HCT116 (cell line): Measurements from ENCODE around the gene COL10A1. TPM values are rescaled to one million over a fixed set of nuclear protein-coding genes. Genes with fewer than 3 reads are reported as not detected.

Experiments used
- ATAC-seq: fragments of 200-7000 bp; cut with Tn5 transposase; 2 replicates; pipeline ENCODE4 v1.9.1; 2020; ENCODE audit warnings: mild to moderate bottlenecking, moderate library complexity
- BruUV-seq: library from RNA; stranded (reverse); fragments of 400-500 nt; replicated peaks from 2 replicates; lab custom pipeline; 2021; lab: Mats Ljungman, UMichigan
- CTCF ChIA-PET: fragments of 300-600 bp; sonication (Branson Sonifier 250); formaldehyde crosslinking; loops from one replicate; lab custom pipeline; 2021; ENCODE audit warnings: antibody characterized with exemption; lab: Charles Lee
- POLR2A ChIA-PET: fragments of 300-600, 350-600 bp; sonication (Branson Sonifier 250); formaldehyde crosslinking; loops from one replicate; lab custom pipeline; 2021; ENCODE audit warnings: antibody characterized with exemption; lab: Charles Lee
- RAD21 ChIA-PET, 2 experiments: fragments of 300-600 bp; sonication (Branson Sonifier 250); formaldehyde crosslinking; loops; one replicate each; lab custom pipeline; 2023; ENCODE audit warnings: low total read pairs in 2 of 2; ENCODE audit not compliant: uncharacterized antibody in 2 of 2, unreplicated experiment in 2 of 2, low non-redundant PET in 1 of 2; lab: Charles Lee
- DNase-seq: peaks from one replicate; pipeline ENCODE4 v3.0.0-alpha.2; 2010; ENCODE audit warnings: low read depth, low spot score
- H2AFZ ChIP-seq: fragments of 200-600 bp; shearing (Covaris generic), sonication (generic); 2 replicates; pipeline ENCODE4 v1.6.1; 2017; ENCODE audit warnings: low read depth, mixed run types, mixed read lengths, antibody characterized with exemption, low read length; ENCODE audit not compliant: poor library complexity, severe bottlenecking
- H3K27ac ChIP-seq: 2 replicates; pipeline ENCODE4 v1.5.1; 2012; ENCODE audit warnings: low read depth, low read length
- H3K27me3 ChIP-seq: fragments of 200-600 bp; sonication (generic); 2 replicates; pipeline ENCODE4 v1.6.1; 2016; ENCODE audit warnings: mixed run types, low read length, mixed read lengths; ENCODE audit not compliant: insufficient read depth
- H3K36me3 ChIP-seq, 2 experiments: fragments of 200-500 bp in 1 of 2; fragments of 200-600 bp in 1 of 2; sonication (Bioruptor generic) in 1 of 2; sonication (generic) in 1 of 2; 2 replicates each; pipeline versions ENCODE4 v1.5.1 to v1.6.1; 2014 to 2016; ENCODE audit warnings: low read length in 2 of 2, inconsistent platforms in 1 of 2, mixed read lengths in 1 of 2, mixed run types in 1 of 2; ENCODE audit not compliant: insufficient read depth in 2 of 2, control insufficient read depth in 1 of 2
- H3K4me1 ChIP-seq, 2 experiments: fragments of 200-600 bp in 1 of 2; sonication (generic) in 1 of 2; 2 replicates each; pipeline versions ENCODE4 v1.5.1 to v1.6.1; 2012 to 2017; ENCODE audit warnings: low read length in 2 of 2, inconsistent platforms in 1 of 2, mild to moderate bottlenecking in 1 of 2, mixed read lengths in 1 of 2, mixed run types in 1 of 2, moderate library complexity in 1 of 2; ENCODE audit not compliant: insufficient read depth in 2 of 2, control insufficient read depth in 1 of 2
- H3K4me2 ChIP-seq: fragments of 200-600 bp; sonication (generic); 2 replicates; pipeline ENCODE4 v1.6.1; 2017; ENCODE audit warnings: mixed run types, low read length, mixed read lengths
- H3K4me3 ChIP-seq, 2 experiments: fragments of 200-600 bp in 1 of 2; sonication (generic) in 1 of 2; replicated peaks in 1 of 2; 2 replicates each; pipeline ENCODE4 v1.5.1; 2011 to 2016; ENCODE audit warnings: low read length in 2 of 2, control low read depth in 1 of 2, low read depth in 1 of 2, mild to moderate bottlenecking in 1 of 2, mixed read lengths in 1 of 2, mixed run types in 1 of 2
- H3K79me2 ChIP-seq: fragments of 200-600 bp; sonication (generic); 2 replicates; pipeline ENCODE4 v1.6.1; 2017; ENCODE audit warnings: mild to moderate bottlenecking, mixed run types, low read length, moderate library complexity, mixed read lengths; ENCODE audit not compliant: insufficient read depth
- H3K9ac ChIP-seq: fragments of 200-600 bp; sonication (generic); 2 replicates; pipeline ENCODE4 v1.6.1; 2016; ENCODE audit warnings: low read length, mixed read lengths
- H3K9me2 ChIP-seq: fragments of 200-600 bp; sonication (generic), shearing (Covaris generic); 2 replicates; pipeline ENCODE4 v1.6.1; 2017; ENCODE audit warnings: mixed run types, mild to moderate bottlenecking, moderate library complexity; ENCODE audit not compliant: insufficient read depth
- H3K9me3 ChIP-seq, 2 experiments: fragments of 200-500 bp in 1 of 2; fragments of 200-600 bp in 1 of 2; sonication (Bioruptor generic) in 1 of 2; sonication (generic) in 1 of 2; 2 replicates each; pipeline ENCODE4 v1.6.1; 2014 to 2017; ENCODE audit warnings: low read length in 2 of 2, mixed read lengths in 2 of 2, inconsistent platforms in 1 of 2, low read depth in 1 of 2, mild to moderate bottlenecking in 1 of 2, mixed run types in 1 of 2, moderate library complexity in 1 of 2; ENCODE audit not compliant: control insufficient read depth in 1 of 2, insufficient read depth in 1 of 2
- H4K20me1 ChIP-seq: fragments of 200-600 bp; sonication (generic), shearing (Covaris generic); 2 replicates; pipeline ENCODE4 v1.6.1; 2017; ENCODE audit warnings: mixed run types, mild to moderate bottlenecking, moderate library complexity; ENCODE audit not compliant: insufficient read depth
- CBX3 ChIP-seq: IDR thresholded peaks from 2 replicates; pipeline ENCODE4 v1.6.1; 2012; ENCODE audit warnings: low read depth
- CEBPB ChIP-seq: IDR thresholded peaks from 2 replicates; pipeline ENCODE4 v1.6.1; 2012; ENCODE audit warnings: low read depth
- CTCF ChIP-seq, 3 experiments: fragments of 200-600 bp in 1 of 3; sonication (generic) in 1 of 3; IDR thresholded peaks in 2 of 3; conservative IDR thresholded peaks in 1 of 3; 2 replicates each; pipeline ENCODE4 v1.5.1; 2012 to 2017; ENCODE audit warnings: low read depth in 2 of 3, low read length in 2 of 3, antibody characterized with exemption in 1 of 3, borderline replicate concordance in 1 of 3, control low read depth in 1 of 3, mild to moderate bottlenecking in 1 of 3, mixed read lengths in 1 of 3, mixed run types in 1 of 3, moderate library complexity in 1 of 3; ENCODE audit not compliant: insufficient read depth in 1 of 3
- EGR1 ChIP-seq: IDR thresholded peaks from 2 replicates; pipeline ENCODE4 v1.6.1; 2012; ENCODE audit warnings: low read depth
- EZH2phosphoT487 ChIP-seq: fragments of 200-600 bp; IDR thresholded peaks from 2 replicates; pipeline ENCODE4 v1.6.1; 2018; ENCODE audit warnings: antibody characterized with exemption, borderline replicate concordance
- FOSL1 ChIP-seq: IDR thresholded peaks from 2 replicates; pipeline ENCODE4 v1.6.1; 2012; ENCODE audit warnings: low read depth
- JUND ChIP-seq: IDR thresholded peaks from 2 replicates; pipeline ENCODE4 v1.6.1; 2012
- MAX ChIP-seq: IDR thresholded peaks from 2 replicates; pipeline ENCODE4 v1.6.1; 2012
- POLR2AphosphoS5 ChIP-seq: IDR thresholded peaks from 2 replicates; pipeline ENCODE4 v1.6.1; 2011; ENCODE audit warnings: mild to moderate bottlenecking, low read depth, low read length, moderate library complexity
- RAD21 ChIP-seq: IDR thresholded peaks from 2 replicates; pipeline ENCODE4 v1.6.1; 2012; ENCODE audit warnings: low read depth, mild to moderate bottlenecking
- REST ChIP-seq: IDR thresholded peaks from 2 replicates; pipeline ENCODE4 v1.6.1; 2012; ENCODE audit warnings: low read depth
- SP1 ChIP-seq: IDR thresholded peaks from 2 replicates; pipeline ENCODE4 v1.6.1; 2012; ENCODE audit warnings: low read depth
- SRF ChIP-seq: IDR thresholded peaks from 2 replicates; pipeline ENCODE4 v1.6.1; 2012; ENCODE audit warnings: low read depth
- TCF7L2 ChIP-seq: IDR thresholded peaks from 2 replicates; pipeline ENCODE4 v1.7.0; 2011; ENCODE audit warnings: borderline replicate concordance, inconsistent platforms; ENCODE audit not compliant: insufficient read depth, insufficient read length; ENCODE audit errors: extremely low read depth
- YY1 ChIP-seq: IDR thresholded peaks from 2 replicates; pipeline ENCODE4 v1.6.1; 2011; ENCODE audit warnings: low read length, low read depth, moderate library complexity, mild to moderate bottlenecking; ENCODE audit not compliant: insufficient replicate concordance; ENCODE audit errors: extremely low read depth
- ZBTB33 ChIP-seq: IDR thresholded peaks from 2 replicates; pipeline ENCODE4 v1.6.1; 2011; ENCODE audit warnings: mild to moderate bottlenecking, low read length, moderate library complexity; ENCODE audit not compliant: insufficient replicate concordance; ENCODE audit errors: extremely low read depth
- intact Hi-C: fragments of 100-400 bp; cut with micrococcal nuclease; formaldehyde crosslinking; loops from 2 replicates; pipeline ENCODE4 v1.10.0; 2022
- total RNA-seq: library from RNA; stranded (reverse); gene quantifications from one replicate; pipeline ENCODE4 v1.2.1, GENCODE V29; 2021; ENCODE audit not compliant: unreplicated experiment

Gene COL10A1
- total RNA-seq, 1 experiment from 2014 or later = not detected

GRCh38 chr6:116120430-116120829, 5.5 kb downstream of the COL10A1 start:
- TF ChIP-seq YY1 (no peak), MAX (no peak), SRF (no peak), CEBPB (no peak), JUND (no peak), POLR2AphosphoS5 (no peak), CBX3 (no peak), REST (no peak), SP1 (no peak), EGR1 (no peak), TCF7L2 (no peak), EZH2phosphoT487 (no peak), FOSL1 (no peak), ZBTB33 (no peak), CTCF (IDR thresholded peaks at IDR 0.05 in 2 of 3, conservative IDR thresholded peaks at IDR 0.05 in 1 of 3; ENCODE audit: borderline replicate concordance in 1 of 3, insufficient read depth in 1 of 3, low read depth in 2 of 3, low read length in 2 of 3) (no peak), RAD21 (no peak)
- TF ChIP-seq, all 23 proteins: peak for 0
- no peak overlapping the region for H3K4me3 ChIP-seq
- ChIA-PET CTCF (interaction anchor here (1.1 kb wide), 1 partner anchor 8 kb away, joined by 3 read pairs; no protein-coding TSS in a partner anchor), POLR2A (no interaction called here), RAD21 (no interaction called here)
- H3K27me3 ChIP-seq = no peaks in the 10 kb centered on the region
- H3K9me3 ChIP-seq = no peaks in the 10 kb centered on the region
- H3K79me2 ChIP-seq = no peaks in the 10 kb centered on the region
- H3K27ac ChIP-seq = no peak overlapping the region
- intact Hi-C loops = no loop called here
- ATAC-seq = no peak
- no peaks in the 10 kb centered on the region for H3K4me1 ChIP-seq
- no peaks in the 10 kb centered on the region for H4K20me1 ChIP-seq
- no TSS peak for BruUV-seq
- H3K9me2 ChIP-seq = no peaks in the 10 kb centered on the region
- H3K9ac ChIP-seq = no peak overlapping the region
- H2AFZ ChIP-seq = no peak overlapping the region
- H3K36me3 ChIP-seq = no peaks in the 10 kb centered on the region
- H3K4me2 ChIP-seq = no peak overlapping the region
- DNase-seq = no peak
